HEK293 (cell line): ENCODE data around the gene CDC14C.

Experiments
- CTCF ChIA-PET: fragments of 350-600 bp; formaldehyde crosslinking; extraction: SDS; loops from one replicate; lab custom pipeline; 2021; ENCODE audit warnings: antibody characterized with exemption; lab: Yijun Ruan, JAX
- POLR2A ChIA-PET: fragments of 300-600 bp; formaldehyde crosslinking; extraction: SDS; loops from one replicate; lab custom pipeline; 2020; ENCODE audit warnings: antibody characterized with exemption, inconsistent platforms; lab: Yijun Ruan, JAX
- H3K27ac ChIP-seq: fragments of 200-500 bp; sonication (Bioruptor generic); 2 replicates; pipeline ENCODE4 v1.5.1; 2014; ENCODE audit warnings: low read depth, low read length, control low read depth, inconsistent platforms; ENCODE audit errors: extremely low read depth
- H3K36me3 ChIP-seq, 2 experiments: fragments of 200-500 bp in 1 of 2; sonication (Bioruptor generic) in 1 of 2; 1 replicate in 1 of 2; 2 replicates in 1 of 2; pipeline ENCODE4 v1.5.1; 2014 to 2017; ENCODE audit warnings: inconsistent platforms in 2 of 2, low read length in 2 of 2; ENCODE audit not compliant: control insufficient read depth in 2 of 2, insufficient read depth in 1 of 2
- H3K4me1 ChIP-seq: fragments of 200-500 bp; sonication (Bioruptor generic); 2 replicates; pipeline ENCODE4 v1.5.1; 2014; ENCODE audit warnings: mild to moderate bottlenecking, low read length, inconsistent platforms; ENCODE audit not compliant: control insufficient read depth, insufficient read depth
- H3K4me3 ChIP-seq: 2 replicates; pipeline ENCODE4 v1.5.1; 2011; ENCODE audit warnings: low read depth, mild to moderate bottlenecking, control low read depth, low read length, moderate library complexity
- H3K9me3 ChIP-seq: fragments of 200-500 bp; sonication (Bioruptor generic); 2 replicates; pipeline ENCODE4 v1.5.1; 2014; ENCODE audit warnings: low read depth, low read length, inconsistent platforms; ENCODE audit not compliant: control insufficient read depth, insufficient read depth
- ZNF174 ChIP-seq: fragments of 450-650 bp; formaldehyde crosslinking; IDR thresholded peaks from 2 replicates; pipeline ENCODE4 v1.5.0; 2017; ENCODE audit warnings: missing biosample characterization, mild to moderate bottlenecking, missing genetic modification characterization
- ZNF311 ChIP-seq: fragments of 450-650 bp; formaldehyde crosslinking; IDR thresholded peaks from 2 replicates; pipeline ENCODE4 v1.5.1; 2017; ENCODE audit warnings: missing biosample characterization, missing genetic modification characterization, borderline replicate concordance
- ZNF366 ChIP-seq: fragments of 450-650 bp; formaldehyde crosslinking; conservative IDR thresholded peaks from 2 replicates; pipeline ENCODE4 v1.5.1; 2016; ENCODE audit warnings: missing biosample characterization, missing genetic modification characterization
- ZNF510 ChIP-seq: fragments of 450-650 bp; formaldehyde crosslinking; IDR thresholded peaks from 2 replicates; pipeline ENCODE4 v1.5.1; 2018; ENCODE audit warnings: mild to moderate bottlenecking, missing genetic modification characterization, missing biosample characterization; ENCODE audit not compliant: insufficient replicate concordance
- ZNF530 ChIP-seq: fragments of 450-650 bp; formaldehyde crosslinking; IDR thresholded peaks from 2 replicates; pipeline ENCODE4 v1.5.1; 2016; ENCODE audit warnings: low read depth, missing biosample characterization, missing genetic modification characterization
- ZNF701 ChIP-seq: fragments of 450-650 bp; formaldehyde crosslinking; IDR thresholded peaks from 2 replicates; pipeline ENCODE4 v1.5.1; 2016; ENCODE audit warnings: missing biosample characterization, missing genetic modification characterization
- ZSCAN30 ChIP-seq: fragments of 450-650 bp; IDR thresholded peaks from 2 replicates; pipeline ENCODE4 v1.5.1; 2018; ENCODE audit warnings: missing biosample characterization, mild to moderate bottlenecking, missing genetic modification characterization, moderate library complexity
- ZSCAN5A ChIP-seq: fragments of 450-650 bp; formaldehyde crosslinking; IDR thresholded peaks from 2 replicates; pipeline ENCODE4 v1.5.1; 2016; ENCODE audit warnings: missing biosample characterization, missing genetic modification characterization

Gene CDC14C

DNA sequence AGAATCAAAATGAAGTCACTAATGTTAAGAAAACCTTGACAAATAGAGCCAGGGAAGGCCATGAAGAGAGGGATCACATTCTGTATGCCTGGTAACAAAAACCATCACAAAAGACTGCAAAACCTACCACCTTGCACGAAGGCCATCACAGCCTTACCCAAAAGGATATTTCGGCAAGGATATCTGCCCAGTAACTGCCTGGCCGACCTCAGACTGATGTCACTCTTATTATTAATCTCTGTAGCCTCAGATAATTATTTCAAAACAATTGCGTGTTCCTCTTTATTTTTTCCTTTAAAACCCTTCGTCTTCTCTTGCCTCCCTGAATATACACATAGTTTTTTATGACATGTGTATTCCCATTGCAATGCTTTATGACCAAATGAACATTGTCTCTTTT lies 52.5 kb downstream of the CDC14C start:
- no peaks in the 10 kb centered on the region for H3K36me3 ChIP-seq
- H3K9me3 ChIP-seq: no peaks in the 10 kb centered on the region
- POLR2A ChIA-PET: no interaction called here
- H3K4me3 ChIP-seq: no peak overlapping the region
- CTCF ChIA-PET: no interaction called here
- TF ChIP-seq ZNF174 (no peak), ZNF530 (no peak), ZNF366 (tag by site-specific recombination) (no peak), ZNF701 (tag by site-specific recombination) (no peak), ZNF510 (tag by site-specific recombination) (no peak), ZNF311 (tag by site-specific recombination) (no peak), ZSCAN30 (no peak), ZSCAN5A (tag by site-specific recombination) (no peak)
- TF ChIP-seq, all 188 proteins: peak for 0
- H3K4me1 ChIP-seq: no peaks in the 10 kb centered on the region
- H3K27ac ChIP-seq: no peak overlapping the region
